ENCODE data around the gene PLEK2. TPM values are rescaled to one million over a fixed set of nuclear protein-coding genes. Genes with fewer than 3 reads are reported as not detected.
"Not testable (repeated sequence)": the region's sequence is repeated elsewhere in the genome, so short reads cannot be mapped to it uniquely, and the experiment has no call there.

The PLEK2 gene
- polyA plus RNA-seq, 4 donors: 1.7 to 2.8 (median 2.3) TPM

DNA sequence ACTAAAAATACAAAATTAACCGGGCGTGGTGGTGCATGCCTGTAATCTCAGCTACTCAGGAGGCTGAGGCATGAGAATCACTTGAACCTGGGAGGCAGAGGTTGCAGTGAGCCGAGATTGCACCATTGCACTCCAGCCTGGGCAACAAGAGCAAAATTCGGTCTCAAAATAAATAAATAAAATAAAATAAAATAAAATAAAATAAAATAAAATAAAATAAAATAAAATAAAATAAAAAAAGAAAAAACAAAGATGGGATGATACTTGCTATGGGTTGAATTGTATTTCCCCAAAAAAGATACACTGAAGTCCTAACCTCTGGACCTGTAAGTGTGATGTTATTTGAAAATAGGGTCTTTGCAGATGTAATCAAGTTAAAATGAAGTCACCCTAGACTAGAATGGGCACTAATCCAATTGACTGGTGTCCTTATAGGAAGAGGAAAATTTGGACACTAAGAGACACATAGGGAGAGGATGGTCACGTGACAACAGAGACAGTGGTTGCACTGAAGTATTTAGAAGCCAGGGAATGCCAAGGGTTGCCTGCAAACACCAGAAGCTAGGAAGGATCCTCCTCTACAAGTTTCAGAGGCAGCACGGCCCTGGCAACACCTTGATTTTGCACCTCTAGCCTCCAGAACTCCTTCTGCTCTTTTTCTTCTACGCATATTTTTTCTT lies 3.7 kb downstream of the PLEK2 start:
- not testable (repeated sequence) for DNase-seq (ENCODE audit: low read depth in 4 of 4, low spot score in 3 of 4)

GRCh38 chr14:67405771-67406170 lies 6.2 kb downstream of the PLEK2 start:
- DNase-seq (ENCODE audit: low read depth in 4 of 4, low spot score in 3 of 4): no peak

GRCh38 chr14:67400434-67400833 lies 11.5 kb downstream of the PLEK2 start:
- no peak for DNase-seq (ENCODE audit: low read depth in 4 of 4, low spot score in 3 of 4)

DNA sequence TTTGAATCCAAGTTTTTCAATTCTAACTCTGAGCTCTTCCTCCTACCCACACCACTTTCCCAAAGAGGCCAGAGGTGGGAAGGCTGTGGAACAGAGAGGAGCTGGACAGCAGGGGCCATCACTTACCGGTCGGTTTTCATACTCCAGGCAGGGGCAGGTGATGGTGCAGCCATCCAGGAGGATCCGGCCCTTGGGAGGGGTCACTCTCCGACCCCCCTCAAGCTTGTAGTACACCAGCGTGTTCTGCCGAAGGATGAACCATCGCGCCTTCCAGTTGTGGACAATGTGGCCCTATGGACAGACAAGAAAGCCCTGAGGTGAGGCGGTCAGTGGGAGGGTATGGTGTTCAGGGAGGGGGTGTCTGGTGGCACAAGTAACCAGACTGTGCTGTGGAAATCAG lies 14.4 kb downstream of the PLEK2 start:
- no peak for DNase-seq (ENCODE audit: low read depth in 4 of 4, low spot score in 3 of 4)

GRCh38 chr14:67396381-67396970 lies 15.5 kb downstream of the PLEK2 start:
- DNase-seq (ENCODE audit: low read depth in 4 of 4, low spot score in 3 of 4): no peak

GRCh38 chr14:67395876-67396189 lies 16.1 kb downstream of the PLEK2 start:
- no peak for DNase-seq (ENCODE audit: low read depth in 4 of 4, low spot score in 3 of 4)

DNA sequence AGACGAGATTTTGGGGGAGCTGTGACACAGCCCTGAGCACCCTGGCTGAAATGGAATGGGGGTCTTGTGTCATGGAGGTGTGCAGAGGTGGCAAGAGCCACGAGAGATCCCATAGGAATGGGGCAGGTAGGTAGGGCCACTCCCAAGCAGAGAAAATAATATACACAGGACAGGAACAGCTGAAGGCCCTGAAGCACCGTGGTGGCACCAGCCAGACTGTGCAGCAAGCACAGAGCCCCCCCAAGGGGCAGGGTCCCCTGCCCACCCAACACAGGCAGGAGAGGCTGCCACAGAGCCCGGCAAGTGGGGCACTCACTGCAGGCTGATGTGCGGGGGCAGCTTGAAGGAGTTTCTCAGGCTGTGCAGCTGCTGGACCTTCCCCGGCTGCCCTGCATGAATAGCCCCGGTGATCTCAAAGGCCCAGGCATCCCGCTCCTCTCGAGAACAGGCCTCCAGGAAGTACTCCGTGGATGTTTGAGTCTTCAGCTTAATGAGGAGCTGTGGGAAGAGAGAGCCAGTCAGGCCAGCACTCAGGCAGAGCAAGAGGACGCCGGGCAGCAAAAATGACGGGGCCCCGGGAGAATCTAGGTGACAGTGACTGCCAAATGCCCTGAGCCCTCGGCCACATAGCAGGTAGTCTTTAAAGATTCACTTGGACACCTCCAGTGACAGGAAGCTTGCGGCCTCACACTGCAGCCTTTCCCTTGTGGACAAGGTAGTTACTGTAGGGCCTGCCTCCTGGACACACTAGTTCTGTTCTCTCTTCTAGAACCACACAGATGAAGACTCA lies 16.7 kb downstream of the PLEK2 start:
- DNase-seq (ENCODE audit: low read depth in 4 of 4, low spot score in 3 of 4): no peak

DNA sequence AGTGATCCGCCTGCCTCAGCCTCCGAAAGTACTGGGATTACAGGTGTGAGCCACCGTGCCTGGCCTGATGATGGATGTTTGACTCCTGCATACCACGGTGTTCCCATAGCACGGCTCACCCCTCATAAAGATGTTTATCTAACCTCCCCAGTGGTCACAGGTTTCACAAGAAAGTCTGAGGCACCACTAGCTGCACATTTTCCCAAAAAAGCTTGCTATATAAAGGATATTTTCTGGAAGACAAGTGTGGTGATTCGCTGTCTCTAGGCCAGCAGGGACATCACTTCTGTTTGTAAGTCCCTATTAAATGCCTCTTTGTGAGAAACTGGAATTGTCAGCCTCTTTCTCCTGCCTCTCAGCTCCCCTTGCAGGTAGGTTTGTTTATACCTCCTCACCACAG lies 18.3 kb downstream of the PLEK2 start:
- no peak for DNase-seq (ENCODE audit: low read depth in 4 of 4, low spot score in 3 of 4)

GRCh38 chr14:67392800-67393199 lies 19.2 kb downstream of the PLEK2 start:
- no peak for DNase-seq (ENCODE audit: low read depth in 4 of 4, low spot score in 3 of 4)

DNA sequence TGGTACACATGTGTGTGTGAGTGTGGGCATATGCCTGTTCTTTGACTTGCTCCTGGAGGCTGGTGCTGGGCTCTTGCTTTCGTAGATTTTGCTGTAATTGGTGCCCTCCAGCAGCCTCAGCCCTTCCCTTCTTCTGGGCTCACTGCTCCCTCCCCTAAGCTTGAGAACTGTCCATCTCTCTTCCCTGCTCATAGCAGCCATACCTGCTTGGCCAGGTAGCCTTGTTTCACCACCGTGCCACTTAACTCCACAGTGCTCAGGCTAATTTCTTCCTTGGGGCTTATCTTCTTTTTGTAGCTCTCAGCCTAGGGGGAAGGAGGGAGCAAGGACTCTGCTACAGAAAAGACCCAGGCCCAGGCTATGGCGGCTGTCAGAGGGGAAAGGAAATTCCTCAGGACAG lies 19.8 kb downstream of the PLEK2 start:
- DNase-seq (ENCODE audit: low read depth in 4 of 4, low spot score in 3 of 4): no peak

- no peak for DNase-seq (ENCODE audit: low read depth in 4 of 4, low spot score in 3 of 4)
Measured at GRCh38 chr14:67391268-67391667, 20.7 kb downstream of the PLEK2 start.

DNA sequence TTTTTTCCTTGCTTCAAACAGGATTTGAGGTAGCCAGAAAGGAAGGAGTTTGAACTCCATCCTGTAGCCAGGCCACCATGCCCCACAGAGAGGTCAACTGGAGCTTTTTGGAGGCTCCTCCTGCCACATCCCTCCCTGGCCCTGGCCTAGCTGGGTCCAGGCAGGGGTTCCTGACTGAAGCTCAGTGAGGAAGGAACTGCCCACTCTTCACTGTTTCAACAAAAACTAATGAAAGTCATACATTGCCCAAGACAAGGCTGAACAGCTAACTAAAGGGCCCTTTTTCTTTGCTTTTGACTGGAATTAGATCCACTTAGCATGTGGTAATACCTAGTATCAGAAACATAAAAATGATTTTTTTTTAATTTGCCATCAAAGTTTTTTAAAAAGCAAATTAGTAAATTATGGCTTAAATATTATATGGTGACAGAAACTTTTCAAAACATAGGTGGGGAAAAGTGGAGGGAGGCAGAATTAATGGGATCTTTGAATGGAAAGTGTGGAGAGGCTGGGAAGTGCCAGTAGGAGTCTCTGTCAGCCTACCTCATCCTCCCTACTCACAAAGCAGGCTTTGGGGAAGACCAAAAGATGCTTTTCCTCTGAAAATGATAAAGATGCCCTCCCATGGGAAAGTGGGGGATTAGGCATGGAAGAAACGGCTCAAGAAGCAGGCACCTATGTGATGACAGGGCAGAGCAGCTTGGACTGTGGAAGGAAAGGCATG lies 22.0 kb downstream of the PLEK2 start:
- DNase-seq (ENCODE audit: low read depth in 4 of 4, low spot score in 3 of 4): no peak

- DNase-seq (ENCODE audit: low read depth in 4 of 4, low spot score in 3 of 4): no peak
Measured at GRCh38 chr14:67389275-67389674, 22.7 kb downstream of the PLEK2 start.

- DNase-seq (ENCODE audit: low read depth in 4 of 4, low spot score in 3 of 4): no peak
Measured at GRCh38 chr14:67387195-67387594, 24.8 kb downstream of the PLEK2 start.

DNA sequence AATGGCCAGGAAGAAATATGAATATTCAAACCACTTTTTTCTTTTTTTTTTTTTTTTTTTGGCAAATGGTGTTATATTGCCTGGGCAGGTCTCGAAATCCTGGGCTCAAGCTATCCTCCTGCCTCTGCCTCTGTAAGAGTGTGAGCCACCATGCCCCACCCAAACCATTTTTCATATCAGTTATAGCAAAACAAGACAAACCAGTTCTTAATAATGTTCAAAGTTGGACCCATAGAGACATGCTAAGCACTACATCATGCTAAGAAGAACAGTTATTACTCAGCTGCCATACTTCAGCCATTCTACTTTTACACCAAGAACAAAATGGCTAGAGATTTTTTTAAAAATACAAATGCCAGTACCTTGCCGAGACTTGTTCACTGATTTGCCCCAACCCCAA lies 26.3 kb downstream of the PLEK2 start:
- DNase-seq (ENCODE audit: low read depth in 4 of 4, low spot score in 3 of 4): no peak

- no peak for DNase-seq (ENCODE audit: low read depth in 4 of 4, low spot score in 3 of 4)
Measured at GRCh38 chr14:67385120-67385519, 26.8 kb downstream of the PLEK2 start.

GRCh38 chr14:67377916-67378315 lies 34.0 kb downstream of the PLEK2 start:
- DNase-seq (ENCODE audit: low read depth in 4 of 4, low spot score in 3 of 4): no peak

- no peak for DNase-seq (ENCODE audit: low read depth in 4 of 4, low spot score in 3 of 4)
Measured at GRCh38 chr14:67373347-67373746, 38.6 kb downstream of the PLEK2 start.

DNA sequence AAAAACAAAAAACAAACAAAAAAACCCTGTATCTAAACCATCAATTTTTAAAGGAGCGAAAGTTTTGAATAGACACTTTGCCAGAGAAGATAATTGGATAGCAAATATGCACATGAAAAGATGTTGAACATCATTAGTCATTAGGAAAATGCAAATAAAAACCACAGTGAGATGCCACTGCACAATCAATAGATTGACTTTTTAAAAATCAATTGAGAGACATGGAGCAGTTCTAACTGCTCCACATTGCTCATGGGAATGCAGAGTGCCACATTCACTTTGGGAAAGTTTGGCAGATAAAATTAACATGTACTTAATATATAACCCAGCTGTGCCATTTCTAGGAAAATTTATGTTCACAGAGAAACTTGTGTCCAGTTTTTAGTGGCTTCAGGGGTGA lies 39.1 kb downstream of the PLEK2 start:
- DNase-seq (ENCODE audit: low read depth in 4 of 4, low spot score in 3 of 4): no peak

GRCh38 chr14:67371247-67372148 lies 40.5 kb downstream of the PLEK2 start:
- DNase-seq (ENCODE audit: low read depth in 4 of 4, low spot score in 3 of 4): no peak
